Ectodermal cell (in vitro differentiated cells): Measurements from ENCODE around the gene PCBP1.
"Not testable (repeated sequence)": the region's sequence is repeated elsewhere in the genome, so short reads cannot be mapped to it uniquely, and the experiment has no call there.

Experiments used
- H3K27ac ChIP-seq: 2 replicates; pipeline ENCODE4 v1.7.0; 2013; ENCODE audit warnings: mild to moderate bottlenecking, low read depth, low read length; ENCODE audit not compliant: insufficient read depth, poor library complexity, severe bottlenecking
- H3K27me3 ChIP-seq: 2 replicates; pipeline ENCODE4 v1.7.0; 2013; ENCODE audit warnings: mild to moderate bottlenecking, low read length; ENCODE audit not compliant: insufficient read depth, control insufficient read depth, poor library complexity, severe bottlenecking
- H3K36me3 ChIP-seq: one replicate; pipeline ENCODE4 v1.7.0; 2013; ENCODE audit warnings: low read length; ENCODE audit not compliant: control insufficient read depth, insufficient read depth
- H3K4me1 ChIP-seq: one replicate; pipeline ENCODE4 v1.7.0; 2013; ENCODE audit warnings: low read length; ENCODE audit not compliant: control insufficient read depth, insufficient read depth
- H3K4me3 ChIP-seq: 2 replicates; pipeline ENCODE4 v1.7.0; 2013; ENCODE audit warnings: low read depth, low read length, control low read depth; ENCODE audit not compliant: insufficient read depth
- H3K9me3 ChIP-seq: 2 replicates; pipeline ENCODE4 v1.7.0; 2013; ENCODE audit warnings: mild to moderate bottlenecking, low read length, moderate library complexity; ENCODE audit not compliant: control insufficient read depth
- WGBS, 2 experiments: methylation state at CpG; one replicate each; pipeline ENCODE4 v1.1.7; 2013; ENCODE audit warnings: missing lambda C conversion rate in 2 of 2; 5-methylcytosine and 5-hydroxymethylcytosine counted together

PCBP1 gene

GRCh38 chr2:70133491-70134322, 46.4 kb downstream of the PCBP1 start:
- Histone ChIP-seq H3K27me3 (no peaks in the 10 kb centered on the region), H3K36me3 (no peaks in the 10 kb centered on the region), H3K4me3 (no peak overlapping the region), H3K27ac (no peak overlapping the region), H3K4me1 (peaks cover 11% of the 10 kb centered on the region), H3K9me3 (no peaks in the 10 kb centered on the region)
- WGBS, 2 experiments, result 93 to 95% methylated on average over 10 of the region's 10 CpGs

GRCh38 chr2:70134323-70134983, 47.2 kb downstream of the PCBP1 start:
- H3K27me3 ChIP-seq, H3K4me3 ChIP-seq, H3K9me3 ChIP-seq, H3K27ac ChIP-seq, H3K36me3 ChIP-seq: not testable (repeated sequence)
- peaks cover 12% of the 10 kb centered on the region for H3K4me1 ChIP-seq
- 93 to 96% methylated on average over 10 of the region's 10 CpGs for WGBS, 2 experiments
